Activated naive CD8-positive, alpha-beta T cell treated with anti-CD3 and anti-CD28 coated beads, Interleukin-2, amount 50 U/mL, for 16 hours (primary cell): Measurements from ENCODE around the gene EXOC5.
"Not testable (repeated sequence)": the region's sequence is repeated elsewhere in the genome, so short reads cannot be mapped to it uniquely, and the experiment has no call there.

Experiments
- DNase-seq: peaks from one replicate; pipeline ENCODE4 v3.0.0-alpha.2; 2020; ENCODE audit warnings: low read depth, low spot score

The EXOC5 gene

DNA sequence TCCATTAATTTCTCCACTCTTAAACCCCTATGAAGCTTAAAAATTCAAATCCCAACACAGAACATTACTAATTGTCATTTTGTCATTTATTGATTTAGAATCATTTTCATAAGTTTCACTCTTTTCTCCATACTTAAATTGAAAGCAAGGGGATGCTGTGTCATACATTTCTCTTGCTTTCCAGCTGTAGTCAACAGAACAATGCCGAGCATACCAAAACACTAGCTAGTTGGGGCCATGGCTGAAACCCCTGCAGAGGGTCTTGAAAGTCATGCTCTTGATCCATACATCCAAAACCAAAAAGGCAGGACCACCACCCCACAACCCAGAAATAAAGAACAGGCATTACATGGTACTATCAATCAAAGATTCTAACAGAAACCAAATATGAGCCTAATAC is 9.0 kb downstream of the EXOC5 start:
- no peak for DNase-seq

DNA sequence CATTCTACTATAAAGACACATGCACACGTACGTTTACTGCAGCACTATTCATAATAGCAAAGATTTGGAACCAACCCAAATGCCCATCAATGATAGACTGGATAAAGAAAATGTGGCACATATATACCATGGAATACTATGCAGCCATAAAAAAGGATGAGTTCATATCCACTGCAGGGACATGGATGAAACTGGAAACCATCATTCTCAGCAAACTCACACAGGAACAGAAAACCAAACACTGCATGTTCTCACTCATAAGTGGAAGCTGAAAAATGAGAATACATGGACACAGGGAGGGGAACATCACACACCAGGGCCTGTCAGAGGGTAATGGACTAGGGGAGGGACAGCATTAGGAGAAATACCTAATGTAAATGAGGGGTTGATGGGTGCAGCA is 10.5 kb downstream of the EXOC5 start:
- not testable (repeated sequence) for DNase-seq

DNA sequence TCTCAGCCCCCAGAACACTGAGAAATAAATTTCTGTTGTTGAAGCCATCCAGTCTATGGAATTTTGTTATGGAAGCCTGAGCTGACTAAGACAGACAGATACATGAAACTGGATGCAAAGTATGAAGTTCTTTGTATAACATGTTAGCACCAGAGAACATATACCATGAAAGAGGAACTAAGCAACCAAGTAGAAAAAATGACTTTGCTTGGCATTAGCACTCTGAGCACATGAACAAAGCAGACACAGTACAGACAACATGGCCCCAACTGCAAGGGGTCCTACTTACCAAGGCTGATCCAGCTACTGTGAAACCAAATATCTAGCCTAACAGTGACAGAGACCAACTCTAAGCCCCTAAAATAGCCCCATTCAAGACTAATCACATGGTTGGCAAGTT is 13.8 kb downstream of the EXOC5 start:
- no peak for DNase-seq

DNA sequence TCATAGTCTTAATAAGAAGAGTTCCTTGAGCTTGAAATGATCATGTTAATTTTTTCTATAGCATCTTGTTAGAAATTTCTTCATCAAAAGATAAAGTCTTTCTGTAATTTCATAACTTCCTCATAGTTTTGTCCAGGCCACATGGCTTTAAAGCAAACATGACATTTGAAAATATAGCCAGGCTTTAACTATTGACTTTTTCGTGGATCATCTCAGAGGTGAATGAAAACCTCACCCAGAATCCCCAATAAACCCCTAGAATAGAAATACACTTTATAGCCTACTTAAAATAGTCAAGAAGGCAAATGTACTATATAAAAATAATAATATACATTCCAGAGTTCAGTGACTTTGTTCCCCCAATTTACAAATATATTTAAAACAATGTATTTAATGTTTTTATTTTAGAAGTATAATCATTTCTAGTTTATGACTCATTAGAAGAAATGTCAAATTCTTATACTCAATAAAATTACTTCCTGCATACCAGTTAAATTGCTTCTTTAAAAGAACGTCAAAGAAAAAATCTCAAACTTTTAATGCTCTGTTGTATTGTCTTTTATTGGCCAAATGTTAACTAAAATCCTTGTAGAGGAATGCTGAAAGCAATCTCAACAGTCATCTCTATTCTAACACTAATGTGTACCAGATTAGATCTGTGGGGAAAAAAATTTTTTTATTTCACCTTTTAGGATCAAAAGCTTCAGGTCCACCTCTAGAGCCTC is 21.6 kb downstream of the EXOC5 start:
- DNase-seq = no peak

DNA sequence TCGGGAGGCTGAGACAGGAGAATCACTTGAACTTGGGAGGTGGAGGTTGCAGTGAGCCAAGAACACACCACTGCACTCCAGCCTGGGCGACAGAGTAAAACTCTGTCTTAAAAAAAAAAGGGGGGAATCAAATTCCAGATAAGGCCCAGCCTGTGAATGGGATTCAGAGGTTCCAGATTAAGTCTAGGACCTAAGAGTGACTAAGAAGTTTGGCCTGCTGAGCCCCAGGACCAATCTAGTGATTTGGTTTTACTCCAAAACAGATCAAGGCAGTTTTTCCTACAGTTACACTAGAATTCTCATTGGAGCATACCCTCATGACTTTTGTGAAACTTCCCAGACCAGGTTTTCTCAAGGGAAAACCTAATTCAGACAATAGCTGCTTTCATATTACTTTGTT is 22.8 kb downstream of the EXOC5 start:
- DNase-seq = no peak

DNA sequence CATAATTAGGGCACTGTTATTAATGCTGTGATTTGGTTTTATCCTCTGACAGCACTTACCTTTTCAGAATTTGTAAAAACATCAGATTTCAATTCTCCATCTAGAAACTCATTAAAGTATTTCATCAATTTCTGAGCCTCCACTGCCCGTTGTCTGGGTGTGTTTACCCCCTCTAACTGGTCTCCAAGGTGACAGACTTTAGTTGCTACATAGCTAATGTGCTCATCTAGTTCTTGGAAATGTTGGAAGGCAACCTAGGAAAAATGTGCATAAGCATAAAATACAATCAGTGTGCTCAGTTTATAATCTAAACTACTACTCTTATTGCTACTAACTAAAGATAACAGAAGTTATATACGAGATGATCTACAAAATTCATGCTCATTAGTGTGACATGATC is 24.6 kb downstream of the EXOC5 start:
- no peak for DNase-seq

DNA sequence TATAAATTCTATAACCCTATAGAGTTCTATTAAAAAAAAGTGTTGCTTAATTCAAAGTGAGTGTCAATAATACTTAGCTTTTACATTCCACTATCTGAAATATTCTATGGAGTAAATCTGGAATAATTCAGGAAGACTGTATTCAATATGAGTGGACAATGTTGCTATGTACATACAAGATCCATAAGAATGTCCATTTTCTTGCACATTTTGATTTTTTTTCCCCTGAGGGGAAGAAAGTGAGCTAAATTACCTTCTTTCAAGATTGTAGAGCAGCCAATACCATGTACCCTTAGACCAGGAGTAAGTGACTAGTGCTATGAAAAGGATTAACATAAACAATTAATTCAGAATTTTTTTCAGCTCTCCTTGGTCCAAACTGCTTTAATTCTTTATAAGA is 25.4 kb downstream of the EXOC5 start:
- no peak for DNase-seq

DNA sequence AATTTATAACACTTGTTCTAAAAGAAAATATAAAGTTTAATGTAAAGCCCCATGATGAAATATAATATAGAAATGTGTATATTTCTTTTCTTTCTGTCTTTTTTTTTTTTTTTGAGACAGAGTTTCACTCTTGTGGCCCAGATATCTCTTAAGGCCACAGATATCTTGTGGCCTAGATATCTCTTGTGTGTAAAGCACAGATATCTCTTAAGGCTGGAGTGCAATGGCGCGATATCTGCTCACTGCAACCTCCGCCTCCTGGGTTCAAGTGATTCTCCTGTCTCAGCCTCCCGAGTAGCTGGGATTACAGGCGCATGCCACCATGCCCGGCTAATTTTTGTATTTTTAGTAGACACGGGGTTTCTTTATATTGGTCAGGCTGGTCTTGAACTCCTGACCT is 28.6 kb downstream of the EXOC5 start:
- not testable (repeated sequence) for DNase-seq

DNA sequence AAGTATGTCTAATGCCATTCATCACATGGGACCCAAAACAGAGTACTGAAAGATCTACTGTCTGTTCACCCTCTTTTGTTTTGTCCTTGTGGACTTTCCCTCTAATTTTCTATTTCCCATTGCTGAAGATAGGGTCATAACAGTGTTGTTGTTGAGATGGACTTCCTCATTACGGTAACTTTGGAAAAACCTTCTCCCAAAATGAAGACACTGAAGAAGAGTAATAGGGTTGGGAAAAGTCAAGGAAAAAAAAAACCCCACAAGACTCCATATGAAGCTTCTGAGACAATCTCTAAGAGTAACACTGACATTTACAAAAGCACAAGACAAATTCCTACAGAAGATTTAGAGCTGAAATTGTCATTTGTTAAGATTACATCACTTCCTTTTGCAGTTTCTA is 36.7 kb downstream of the EXOC5 start:
- DNase-seq = no peak

DNA sequence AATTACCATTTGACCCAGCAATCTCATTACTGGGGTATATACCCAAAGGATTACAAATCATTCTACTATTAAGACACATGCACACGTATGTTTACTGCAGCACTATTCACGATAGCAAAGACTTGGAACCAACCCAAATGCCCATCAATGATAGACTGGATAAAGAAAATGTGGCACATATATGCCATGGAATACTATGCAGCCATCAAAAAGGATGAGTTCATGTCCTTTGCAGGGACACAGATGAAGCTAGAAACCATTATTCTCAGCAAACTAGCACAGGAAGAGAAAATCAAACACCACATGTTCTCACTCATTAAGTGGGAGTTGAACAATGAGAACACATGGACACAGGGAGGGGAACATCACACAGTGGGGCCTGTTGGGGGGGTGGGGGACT is 40.4 kb downstream of the EXOC5 start:
- DNase-seq = not testable (repeated sequence)

DNA sequence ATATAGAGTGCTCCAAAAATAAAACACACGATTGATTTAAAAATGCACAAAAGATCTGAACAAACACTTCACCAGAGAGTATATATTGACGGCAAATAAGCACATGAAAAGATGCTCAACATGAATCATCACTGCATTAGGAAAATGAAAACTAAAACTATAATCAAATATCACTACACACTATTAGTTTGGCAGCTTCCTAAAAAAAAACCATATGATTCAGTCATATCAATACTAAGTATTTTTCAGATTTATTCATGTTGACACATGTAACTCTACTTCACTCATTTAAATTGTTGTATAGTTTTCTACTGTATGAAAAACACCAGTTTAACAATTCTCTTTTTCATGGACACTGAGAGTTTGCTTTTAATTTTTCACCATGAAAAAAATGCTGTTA is 41.6 kb downstream of the EXOC5 start:
- no peak for DNase-seq

DNA sequence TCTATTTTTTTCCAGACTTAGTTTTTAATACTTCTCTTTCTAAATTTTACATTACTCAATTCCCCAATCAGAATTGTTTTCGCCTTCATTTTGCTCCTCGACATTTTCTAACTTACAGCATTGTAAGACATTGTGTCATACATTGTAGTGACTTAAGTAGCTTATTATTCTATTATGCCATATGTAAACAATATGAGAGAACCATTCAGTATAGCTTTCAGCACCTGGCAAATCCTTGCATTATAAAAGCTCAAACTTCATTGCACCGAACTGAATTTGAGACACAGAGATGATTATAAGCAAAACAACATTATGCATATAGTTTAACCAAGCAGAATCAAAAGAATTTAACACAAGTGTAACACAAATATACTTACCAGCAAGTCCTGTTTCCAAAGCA is 46.8 kb downstream of the EXOC5 start:
- DNase-seq = no peak

DNA sequence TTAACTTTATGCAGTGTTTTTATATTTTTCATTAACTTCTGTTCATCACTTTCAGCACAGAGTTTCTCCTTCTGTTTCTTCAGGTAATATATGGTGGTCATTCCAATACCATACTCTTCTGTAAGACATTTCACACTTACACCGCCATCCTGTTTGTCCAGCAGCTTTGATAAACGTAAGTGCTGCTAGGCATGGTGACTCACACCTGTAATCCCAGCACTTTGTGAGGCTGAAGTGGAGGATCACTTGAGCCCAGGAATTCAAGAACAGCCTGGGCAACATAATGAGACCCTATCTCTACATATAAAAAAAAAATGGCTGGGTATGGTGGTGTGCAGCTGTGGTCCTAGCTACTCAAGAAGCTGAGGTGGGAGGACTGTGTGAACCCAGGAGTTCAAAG is 55.8 kb downstream of the EXOC5 start:
- DNase-seq = no peak

DNA sequence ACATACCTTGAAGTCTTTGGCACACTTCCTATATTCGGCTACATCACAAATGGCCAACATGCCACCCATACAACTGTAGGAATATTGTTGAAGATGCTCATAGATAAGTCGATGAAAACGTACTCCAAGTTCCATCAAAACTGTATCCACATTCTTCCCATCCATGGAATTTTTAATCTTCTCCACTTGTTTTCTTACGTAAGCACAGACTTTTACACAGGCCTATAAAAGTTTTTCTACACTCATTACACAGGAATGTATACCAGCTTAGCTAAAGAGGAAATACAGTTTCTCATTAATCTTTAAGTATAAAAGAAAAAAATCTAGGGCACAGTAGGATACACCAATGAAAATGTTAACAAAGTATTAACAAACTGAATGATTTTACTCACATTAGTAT is 59.1 kb downstream of the EXOC5 start:
- DNase-seq = no peak

DNA sequence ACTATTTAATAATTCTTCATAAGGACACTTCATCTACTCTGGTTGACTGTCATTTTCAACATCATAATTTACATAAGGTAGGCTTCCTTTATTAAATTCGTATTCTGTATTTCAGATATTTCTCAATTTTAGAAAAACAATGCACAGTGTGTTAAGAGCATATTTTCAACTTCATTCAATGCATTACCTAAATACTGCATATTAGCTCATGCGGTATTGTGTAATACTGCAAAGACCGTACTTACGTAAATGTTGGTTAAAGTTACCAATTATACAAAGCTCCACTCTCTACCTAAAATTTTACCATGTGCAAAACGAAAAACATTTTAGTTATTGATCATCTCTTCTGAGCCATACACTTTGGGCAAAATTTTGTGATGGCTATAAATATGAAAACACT is 62.8 kb downstream of the EXOC5 start:
- no peak for DNase-seq

DNA sequence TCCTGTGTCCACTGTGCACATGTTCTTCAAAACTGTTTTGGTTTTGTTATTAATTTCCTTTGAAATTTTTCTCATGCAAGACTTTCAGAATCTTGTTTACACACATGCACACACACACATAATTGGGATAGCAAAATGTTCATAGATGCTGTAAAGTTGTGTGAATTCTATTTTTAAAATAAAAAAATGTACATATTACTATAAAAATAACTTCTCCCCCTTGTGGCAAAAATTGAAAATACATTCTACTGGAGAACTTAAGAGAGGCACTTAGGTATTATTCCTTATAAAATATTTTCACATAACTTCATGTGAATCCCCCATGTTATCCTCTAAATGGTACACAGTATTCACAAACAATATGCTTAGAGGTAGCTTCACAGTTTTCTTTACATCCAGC is 66.0 kb downstream of the EXOC5 start:
- not testable (repeated sequence) for DNase-seq

DNA sequence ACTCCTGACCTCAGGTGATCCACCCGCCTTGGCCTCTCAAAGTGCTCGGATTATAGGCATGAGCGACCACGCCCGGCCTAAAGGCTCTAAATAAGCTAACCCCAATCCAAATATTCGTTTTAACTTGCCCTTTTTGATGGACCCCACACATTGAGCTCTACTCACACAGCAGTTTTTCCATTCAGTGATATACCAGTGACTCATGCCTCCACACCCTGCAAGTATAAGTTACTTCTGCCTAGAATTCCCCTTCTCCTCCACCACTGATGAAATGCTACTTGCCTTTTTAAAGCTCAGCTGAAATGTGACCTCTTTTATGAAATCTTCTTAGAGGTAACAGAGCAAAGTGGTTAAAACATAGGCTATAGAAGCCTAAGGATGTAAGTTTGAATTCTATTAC is 68.8 kb downstream of the EXOC5 start:
- DNase-seq = no peak

DNA sequence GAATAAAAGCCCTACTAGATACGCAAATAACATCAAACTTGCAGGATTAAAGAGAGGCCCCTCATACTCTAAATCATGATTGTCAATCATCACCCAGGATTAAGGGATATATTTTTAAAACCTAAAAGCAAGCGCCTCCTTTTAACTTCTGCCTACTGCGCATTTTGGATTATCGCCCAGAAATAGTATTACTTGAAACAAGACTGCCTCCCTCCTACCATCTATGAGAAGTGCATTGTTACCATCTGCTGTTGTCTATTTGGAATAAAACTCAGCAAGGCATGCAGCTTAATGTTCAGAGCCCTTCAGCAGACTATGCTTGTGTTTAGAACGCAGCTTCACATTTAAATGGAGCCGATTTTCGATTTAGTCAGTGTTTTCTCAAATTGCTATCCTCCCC is 79.6 kb downstream of the EXOC5 start:
- no peak for DNase-seq

DNA sequence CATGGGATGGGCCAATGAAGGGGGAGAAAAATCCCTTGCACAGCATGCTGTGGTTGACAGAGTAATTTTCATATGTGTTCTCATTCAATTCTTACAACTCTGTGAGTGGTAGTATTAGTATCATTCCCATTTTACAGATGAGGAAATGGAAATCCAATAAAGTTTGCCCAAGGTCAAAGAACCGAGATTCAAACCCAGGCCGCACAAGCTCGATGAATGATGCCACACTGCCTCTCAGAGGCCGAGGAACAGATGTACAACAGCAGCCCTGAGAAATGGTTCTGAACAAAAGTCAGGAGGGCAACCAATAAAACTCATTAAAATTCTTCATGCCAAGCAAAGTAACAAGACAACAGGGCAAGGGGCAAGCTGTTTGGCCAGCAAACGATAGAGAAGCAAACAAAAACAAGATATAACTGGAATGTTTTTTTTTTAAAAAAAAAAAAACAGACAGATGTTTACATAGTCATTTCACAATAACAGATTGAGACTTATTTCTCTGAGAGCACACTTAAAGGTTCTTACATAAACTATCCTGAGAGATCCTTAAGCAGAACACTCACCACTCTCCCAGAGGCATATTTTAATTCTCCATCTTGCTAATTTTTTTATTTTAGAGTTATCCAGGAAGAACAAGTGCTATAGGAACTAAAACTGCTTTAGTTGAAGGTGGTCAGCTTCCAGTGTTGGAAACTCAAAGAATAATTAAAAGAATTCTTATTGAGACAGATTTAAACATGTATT is 85.8 kb downstream of the EXOC5 start:
- no peak for DNase-seq

DNA sequence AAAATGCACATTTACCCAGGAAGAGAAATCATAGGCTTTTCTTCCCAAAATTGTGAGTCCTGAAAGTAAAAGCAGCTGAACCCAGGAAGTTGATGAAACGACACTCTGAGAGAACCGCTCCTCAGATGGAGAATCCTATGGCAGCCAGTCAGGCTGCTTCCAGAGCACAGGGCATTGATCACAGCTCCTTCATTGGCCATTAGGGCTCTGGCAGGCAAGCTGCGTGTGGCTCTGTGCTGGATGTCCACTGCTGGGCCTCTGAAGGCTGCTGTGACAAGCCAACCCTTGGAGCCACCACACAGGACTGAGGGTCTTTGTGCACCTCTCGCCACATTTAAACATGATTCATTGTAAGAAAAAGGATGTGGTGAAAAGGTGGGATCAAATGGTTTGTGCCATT is 89.4 kb downstream of the EXOC5 start:
- DNase-seq = no peak

DNA sequence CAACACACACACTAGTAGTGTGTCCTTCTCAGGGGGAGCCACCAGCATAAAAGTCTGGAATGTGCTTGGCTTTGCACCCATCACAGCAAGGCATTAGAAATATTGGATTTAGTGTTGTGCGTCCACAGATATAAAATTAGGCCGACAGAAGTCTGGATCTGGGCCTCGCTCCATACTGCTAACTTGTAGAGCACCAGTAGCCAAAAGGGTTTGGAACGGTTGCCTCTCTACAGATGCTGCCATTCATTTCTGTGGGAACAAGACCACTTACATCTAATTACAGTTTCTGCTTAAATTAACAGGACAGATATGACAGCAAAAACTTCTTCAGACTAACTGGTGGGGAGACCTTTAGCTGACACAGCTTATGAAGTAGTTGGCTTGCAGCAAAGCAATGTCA is 94.2 kb downstream of the EXOC5 start:
- no peak for DNase-seq

DNA sequence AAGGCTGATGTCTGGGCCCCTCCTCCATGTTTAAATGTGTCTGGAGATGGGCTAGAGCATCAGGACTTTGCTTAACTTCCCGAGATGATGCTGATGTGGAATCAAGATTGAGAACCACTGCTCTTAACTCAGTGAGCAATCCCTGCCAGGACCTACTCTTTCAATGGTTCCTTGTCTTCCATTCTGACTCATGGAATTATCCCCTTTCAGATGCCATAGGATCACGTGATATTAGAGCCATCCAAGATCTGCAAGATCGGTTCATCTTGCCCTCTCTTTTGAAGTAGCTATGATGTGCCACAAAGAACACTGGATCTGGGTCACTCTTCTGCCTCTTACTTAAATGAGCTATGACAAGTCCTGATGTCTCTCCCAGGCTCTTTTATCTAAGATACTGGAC is 96.8 kb downstream of the EXOC5 start:
- no peak for DNase-seq

DNA sequence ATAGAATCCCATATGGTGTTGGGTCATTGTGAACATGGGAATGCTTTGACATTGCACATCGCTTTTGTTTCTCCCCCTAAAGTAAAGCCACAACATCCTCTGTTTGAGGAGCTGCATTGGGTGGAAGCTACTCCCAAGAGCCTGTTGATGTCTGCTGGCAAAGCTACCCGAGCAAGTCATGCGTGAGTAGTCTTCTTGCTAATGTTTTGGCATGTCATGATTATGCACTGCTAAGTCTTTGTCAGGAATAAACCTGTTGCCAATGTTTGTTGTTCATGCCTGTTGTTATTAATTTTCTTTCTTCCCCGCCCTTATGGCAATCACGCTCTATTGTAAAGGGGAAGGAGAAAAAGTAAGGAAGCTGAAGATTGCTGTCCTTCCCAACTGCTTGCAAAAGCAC is 97.3 kb downstream of the EXOC5 start:
- DNase-seq = no peak

DNA sequence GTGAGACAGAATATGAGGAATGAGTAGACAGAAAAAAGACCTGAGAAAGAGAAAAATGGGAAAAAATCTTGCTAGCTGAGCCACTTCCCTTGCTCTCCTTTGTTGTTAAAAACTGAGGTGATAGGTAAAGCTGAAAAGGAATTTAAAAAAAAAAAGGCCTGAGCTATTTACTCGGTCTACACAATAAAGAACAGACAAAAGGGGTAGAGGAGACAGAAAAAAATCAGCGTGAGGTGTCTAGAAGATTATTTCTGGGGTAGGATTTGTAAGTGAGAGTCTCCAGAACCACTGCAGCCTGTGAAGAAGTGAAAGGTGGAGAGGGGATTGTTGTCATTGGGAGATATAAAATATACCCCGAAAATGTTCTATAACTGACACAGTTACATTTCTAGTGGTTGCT is 98.8 kb downstream of the EXOC5 start:
- DNase-seq = no peak
